Stimulated activated CD4-positive, alpha-beta T cell treated with anti-CD3 and anti-CD28 coated beads, Interleukin-1b, Interleukin-23, amount 100 ng/mL, for 24 hours (primary cell): ENCODE data around the gene SLC29A4.
"Not testable (repeated sequence)": the region's sequence is repeated elsewhere in the genome, so short reads cannot be mapped to it uniquely, and the experiment has no call there.

Source experiments
- DNase-seq, 4 experiments: peaks; one replicate each; pipeline ENCODE4 v3.0.0-alpha.2; 2020; ENCODE audit warnings: low read depth in 4 of 4, low spot score in 1 of 4

Gene SLC29A4

GRCh38 chr7:5320802-5321396 lies 38.2 kb downstream of the SLC29A4 start:
- DNase-seq = no peak

GRCh38 chr7:5322621-5323410 lies 40.1 kb downstream of the SLC29A4 start:
- DNase-seq = no peak

GRCh38 chr7:5323800-5324781 lies 41.3 kb downstream of the SLC29A4 start:
- DNase-seq = not testable (repeated sequence)

DNA sequence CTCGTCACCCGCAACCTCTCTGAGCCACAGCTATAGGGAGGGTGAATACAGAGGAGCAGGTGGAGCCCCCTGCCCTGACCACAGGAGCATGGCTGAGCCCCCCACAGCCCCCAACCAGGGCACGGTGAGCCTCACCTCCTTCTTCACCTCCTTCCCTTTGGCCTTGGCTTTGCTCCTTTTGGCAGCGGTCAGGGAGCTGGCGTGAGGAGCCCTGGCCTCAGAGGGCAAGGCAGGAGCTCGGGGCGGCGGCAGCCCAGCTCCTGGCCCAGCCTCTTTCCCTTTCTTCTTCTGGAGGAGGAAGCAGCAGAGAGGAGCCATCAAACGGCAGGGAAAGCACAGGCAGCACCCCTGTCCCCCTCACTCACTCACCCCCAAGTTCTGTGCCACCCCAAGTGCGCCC lies 42.2 kb downstream of the SLC29A4 start:
- no peak for DNase-seq

- no peak for DNase-seq
These were observed 47.5 kb downstream of the SLC29A4 start for GRCh38 chr7:5330288-5330687.

DNA sequence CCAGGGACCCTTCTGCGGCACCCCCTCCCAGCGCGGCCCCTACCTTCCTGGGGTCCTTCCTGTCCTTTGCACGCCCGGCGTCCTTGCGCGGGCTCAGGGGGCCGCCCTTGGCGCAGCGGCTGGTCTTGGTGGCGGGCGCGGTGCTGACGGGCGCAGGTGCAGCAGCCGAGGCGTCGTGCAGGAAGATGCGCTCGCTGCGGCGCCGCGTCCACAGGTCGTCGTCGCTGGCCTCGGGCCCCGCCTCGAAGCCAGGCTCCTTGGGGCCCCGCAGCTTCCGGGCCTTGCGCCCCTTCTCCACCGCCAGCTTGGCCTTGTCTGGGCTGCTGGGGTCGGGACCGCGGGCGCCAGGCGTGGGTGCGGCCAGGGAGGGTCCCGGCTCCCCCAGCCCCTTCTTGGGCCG lies 49.8 kb downstream of the SLC29A4 start:
- DNase-seq = no peak

- no peak for DNase-seq
These were observed 50.6 kb downstream of the SLC29A4 start for GRCh38 chr7:5333121-5334045.

DNA sequence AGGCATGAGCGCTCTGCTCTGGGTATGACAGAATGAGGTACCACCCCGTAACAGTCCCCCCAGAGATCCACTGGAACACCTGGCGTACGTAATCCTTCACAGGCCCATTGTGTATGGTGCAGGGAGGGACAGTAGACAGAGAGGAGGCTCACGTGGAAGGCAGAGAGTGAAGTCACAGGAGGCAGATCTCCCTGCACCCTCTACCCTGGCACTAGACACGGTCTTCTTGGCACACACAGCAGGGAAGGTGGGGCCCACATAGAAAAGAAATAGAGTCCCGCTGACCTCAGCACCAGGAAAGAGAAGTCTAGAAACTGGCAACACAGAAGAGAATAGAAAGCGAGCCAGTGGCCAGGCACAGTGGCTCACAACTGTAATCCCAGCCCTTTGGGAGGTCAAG lies 51.9 kb downstream of the SLC29A4 start:
- no peak for DNase-seq

GRCh38 chr7:5337047-5337446 lies 54.3 kb downstream of the SLC29A4 start:
- DNase-seq = no peak

DNA sequence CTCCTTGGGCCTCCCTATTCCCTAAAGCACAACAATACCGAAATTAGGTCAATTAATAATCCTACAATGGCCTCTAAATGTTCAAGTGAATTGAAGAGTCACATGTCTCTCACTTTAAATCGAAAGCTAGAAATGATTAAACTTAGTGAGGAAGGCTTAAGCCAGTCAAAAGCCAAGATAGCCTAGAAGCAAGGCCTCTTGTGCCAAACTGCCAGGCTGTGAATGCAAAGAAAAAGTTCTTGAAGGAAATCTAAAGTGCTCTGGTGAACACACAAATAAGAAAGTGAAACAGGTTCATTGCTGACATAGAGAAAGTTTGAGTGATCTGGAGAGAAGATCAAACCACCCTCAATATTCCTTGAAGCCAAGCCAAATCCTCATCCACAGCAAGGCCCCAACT lies 57.2 kb downstream of the SLC29A4 start:
- no peak for DNase-seq

DNA sequence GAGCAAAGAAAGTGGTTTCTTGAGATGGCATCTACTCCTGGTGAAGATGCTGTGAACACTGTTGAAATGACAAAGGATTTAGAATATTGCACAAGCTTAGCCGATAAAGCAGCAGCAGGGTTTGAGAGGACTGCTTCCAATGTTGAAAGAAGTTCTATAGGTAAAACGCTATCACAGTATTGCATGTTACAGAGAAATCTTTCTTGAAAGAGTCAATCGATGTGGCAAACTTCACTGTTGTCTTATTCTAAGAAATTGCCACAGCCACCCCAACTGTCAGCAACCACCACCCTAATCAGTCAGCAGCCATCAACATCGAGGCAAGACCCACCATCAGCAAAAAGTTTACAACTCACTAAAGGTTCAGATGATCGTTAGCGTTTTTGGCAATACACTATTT lies 59.9 kb downstream of the SLC29A4 start:
- no peak for DNase-seq

DNA sequence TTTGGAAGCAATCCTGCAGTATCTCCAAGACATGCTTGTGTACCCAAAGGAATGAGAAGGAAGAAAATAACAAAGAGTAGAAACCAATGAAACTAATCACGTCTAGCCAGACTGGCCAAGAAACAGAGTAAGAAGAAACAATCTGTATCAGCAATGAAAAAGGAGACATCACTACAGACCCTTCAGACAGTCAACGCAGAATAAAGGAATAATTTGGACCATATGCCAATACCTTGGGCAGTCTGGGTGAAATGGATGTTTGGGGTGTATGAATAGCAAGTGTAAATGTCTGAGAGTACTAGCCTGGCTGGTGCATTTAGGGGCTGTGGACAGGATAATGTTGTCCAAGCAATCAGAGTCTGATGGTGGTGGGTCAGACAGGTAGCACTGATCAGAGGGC lies 61.1 kb downstream of the SLC29A4 start:
- no peak for DNase-seq

GRCh38 chr7:5344342-5344741 lies 61.6 kb downstream of the SLC29A4 start:
- DNase-seq = no peak

GRCh38 chr7:5345171-5345570 lies 62.4 kb downstream of the SLC29A4 start:
- DNase-seq = no peak

DNA sequence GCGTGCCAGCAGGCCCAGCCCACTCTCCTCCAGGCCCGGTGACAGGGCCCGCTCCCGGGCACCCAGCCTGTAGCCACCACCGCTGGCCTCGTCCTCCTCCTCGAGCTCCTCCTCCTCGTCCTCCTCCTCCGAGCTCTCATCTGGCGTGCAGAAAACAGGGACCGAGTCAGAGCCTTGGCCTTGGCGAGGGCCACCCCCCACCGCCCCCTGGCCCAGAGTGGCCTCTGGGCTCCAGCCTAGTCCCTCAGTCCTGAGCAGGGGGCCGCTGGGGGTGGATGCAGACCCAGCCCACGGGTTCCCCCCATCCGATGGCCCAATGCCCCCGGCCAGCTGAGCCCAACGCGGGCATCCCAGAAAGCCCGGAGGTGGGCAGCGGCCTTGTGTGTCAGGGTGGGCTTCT lies 62.9 kb downstream of the SLC29A4 start:
- no peak for DNase-seq

GRCh38 chr7:5348134-5349004 lies 65.6 kb downstream of the SLC29A4 start:
- no peak for DNase-seq

DNA sequence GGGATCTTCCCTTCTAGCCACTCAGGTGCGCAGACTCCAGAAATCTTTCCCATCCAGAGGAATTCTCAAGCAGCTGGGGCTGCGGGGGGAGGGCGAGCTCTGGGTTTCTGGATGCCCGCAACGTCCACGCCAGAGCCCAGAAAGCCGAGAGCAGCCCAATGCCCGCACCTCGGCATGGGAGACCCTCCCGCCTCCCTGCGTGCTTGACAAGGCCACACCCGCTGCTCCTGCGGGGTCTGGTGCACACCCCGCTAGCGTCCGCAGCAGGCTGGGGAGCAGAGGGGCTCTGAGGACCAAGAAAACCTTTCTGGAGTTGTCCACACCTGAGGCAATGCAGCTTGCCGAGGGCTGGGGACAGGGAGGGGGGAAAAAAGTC lies 66.2 kb downstream of the SLC29A4 start:
- no peak for DNase-seq

GRCh38 chr7:5349437-5350173 lies 66.9 kb downstream of the SLC29A4 start:
- no peak for DNase-seq

- no peak for DNase-seq
These were observed 67.4 kb downstream of the SLC29A4 start for GRCh38 chr7:5350174-5350463.
